OCI-LY7 (cell line): ENCODE results near the gene CLGN.

Source experiments
- CTCF ChIP-seq: fragments of 200-600 bp; sonication (generic); conservative IDR thresholded peaks from 2 replicates; pipeline ENCODE4 v1.5.1; 2014; ENCODE audit warnings: mild to moderate bottlenecking, antibody characterized with exemption, low read length, moderate library complexity, mixed read lengths
- EZH2phosphoT487 ChIP-seq: fragments of 200-600 bp; sonication (generic); IDR thresholded peaks from 2 replicates; pipeline ENCODE4 v1.6.1; 2018; ENCODE audit warnings: low read depth, borderline replicate concordance, mild to moderate bottlenecking, mixed run types, antibody characterized with exemption, low read length, moderate library complexity, mixed read lengths

GRCh38 chr4:140448162-140448561, 20.7 kb upstream of the CLGN start:
- no peak for TF ChIP-seq CTCF
- TF ChIP-seq EZH2phosphoT487: no peak
